Upper lobe of left lung (tissue), 4 donors: ENCODE measurements around the gene CPPED1.

Experiments used
- POLR2A ChIP-seq, 4 donors: fragments of 450-650 bp; IDR thresholded peaks; one replicate each; pipeline ENCODE4 v1.5.1; 2016 to 2017; ENCODE audit warnings: antibody characterized with exemption in 4 of 4, mild to moderate bottlenecking in 2 of 4
- TF ChIP-seq, protein P1 (sequence below), 6 experiments: fragments of 450-650 bp in 4 of 6; fragments of 200-600 bp in 2 of 6; sonication (generic) in 2 of 6; IDR thresholded peaks; one replicate each; pipeline ENCODE4 v1.5.1; 2016 to 2019; ENCODE audit warnings: antibody characterized with exemption in 6 of 6

DNA sequence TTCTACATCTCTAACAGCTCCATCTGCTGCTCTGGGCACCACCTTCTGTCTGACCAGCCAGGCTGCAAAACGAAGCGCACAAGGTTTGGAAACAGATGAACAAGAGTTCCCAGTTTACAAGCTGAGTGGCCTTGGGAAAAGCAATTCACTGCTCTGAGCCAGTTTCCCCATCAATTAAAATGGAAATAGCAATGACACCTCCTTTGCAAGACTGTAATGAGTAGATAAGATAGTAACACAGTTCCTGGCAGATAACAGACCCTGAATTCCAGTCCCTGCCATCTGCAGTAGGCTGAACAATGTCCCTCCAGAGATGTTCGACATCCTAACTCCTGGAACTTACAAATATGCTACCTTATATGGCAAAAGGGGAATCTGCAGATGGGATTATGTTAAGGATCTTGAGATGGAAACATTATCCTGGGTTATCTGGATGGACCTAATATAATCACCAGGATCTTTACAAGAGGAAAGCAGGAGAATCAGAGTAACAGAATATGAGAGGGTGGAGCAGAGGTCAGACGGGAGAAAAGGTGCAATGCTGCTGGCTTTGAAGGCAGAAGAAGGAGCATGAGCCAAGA lies 27.9 kb downstream of the CPPED1 start:
- TF ChIP-seq, protein P1, sequence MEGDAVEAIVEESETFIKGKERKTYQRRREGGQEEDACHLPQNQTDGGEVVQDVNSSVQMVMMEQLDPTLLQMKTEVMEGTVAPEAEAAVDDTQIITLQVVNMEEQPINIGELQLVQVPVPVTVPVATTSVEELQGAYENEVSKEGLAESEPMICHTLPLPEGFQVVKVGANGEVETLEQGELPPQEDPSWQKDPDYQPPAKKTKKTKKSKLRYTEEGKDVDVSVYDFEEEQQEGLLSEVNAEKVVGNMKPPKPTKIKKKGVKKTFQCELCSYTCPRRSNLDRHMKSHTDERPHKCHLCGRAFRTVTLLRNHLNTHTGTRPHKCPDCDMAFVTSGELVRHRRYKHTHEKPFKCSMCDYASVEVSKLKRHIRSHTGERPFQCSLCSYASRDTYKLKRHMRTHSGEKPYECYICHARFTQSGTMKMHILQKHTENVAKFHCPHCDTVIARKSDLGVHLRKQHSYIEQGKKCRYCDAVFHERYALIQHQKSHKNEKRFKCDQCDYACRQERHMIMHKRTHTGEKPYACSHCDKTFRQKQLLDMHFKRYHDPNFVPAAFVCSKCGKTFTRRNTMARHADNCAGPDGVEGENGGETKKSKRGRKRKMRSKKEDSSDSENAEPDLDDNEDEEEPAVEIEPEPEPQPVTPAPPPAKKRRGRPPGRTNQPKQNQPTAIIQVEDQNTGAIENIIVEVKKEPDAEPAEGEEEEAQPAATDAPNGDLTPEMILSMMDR (IDR thresholded peaks at IDR 0.05), result no peak
- TF ChIP-seq POLR2A (IDR thresholded peaks at IDR 0.05), result no peak
